ENCODE results near the gene RAB11FIP3. TPM values are rescaled to one million over a fixed set of nuclear protein-coding genes. Genes with fewer than 3 reads are reported as not detected.
A peak's percentile ranks its signal among the peaks of the same experiment; 100 is the strongest.

The RAB11FIP3 gene
- polyA plus RNA-seq, 1 experiment: 13.3 TPM

- H3K27me3 ChIP-seq (ENCODE audit: control insufficient read depth, insufficient read depth, low read length): no peaks in the 10 kb centered on the region
- DNase-seq (ENCODE audit: low read depth): no peak
- TF ChIP-seq, protein P1, sequence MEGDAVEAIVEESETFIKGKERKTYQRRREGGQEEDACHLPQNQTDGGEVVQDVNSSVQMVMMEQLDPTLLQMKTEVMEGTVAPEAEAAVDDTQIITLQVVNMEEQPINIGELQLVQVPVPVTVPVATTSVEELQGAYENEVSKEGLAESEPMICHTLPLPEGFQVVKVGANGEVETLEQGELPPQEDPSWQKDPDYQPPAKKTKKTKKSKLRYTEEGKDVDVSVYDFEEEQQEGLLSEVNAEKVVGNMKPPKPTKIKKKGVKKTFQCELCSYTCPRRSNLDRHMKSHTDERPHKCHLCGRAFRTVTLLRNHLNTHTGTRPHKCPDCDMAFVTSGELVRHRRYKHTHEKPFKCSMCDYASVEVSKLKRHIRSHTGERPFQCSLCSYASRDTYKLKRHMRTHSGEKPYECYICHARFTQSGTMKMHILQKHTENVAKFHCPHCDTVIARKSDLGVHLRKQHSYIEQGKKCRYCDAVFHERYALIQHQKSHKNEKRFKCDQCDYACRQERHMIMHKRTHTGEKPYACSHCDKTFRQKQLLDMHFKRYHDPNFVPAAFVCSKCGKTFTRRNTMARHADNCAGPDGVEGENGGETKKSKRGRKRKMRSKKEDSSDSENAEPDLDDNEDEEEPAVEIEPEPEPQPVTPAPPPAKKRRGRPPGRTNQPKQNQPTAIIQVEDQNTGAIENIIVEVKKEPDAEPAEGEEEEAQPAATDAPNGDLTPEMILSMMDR (IDR thresholded peaks at IDR 0.05; ENCODE audit: insufficient read depth, low read depth, low read length): no peak
- CTCF ChIA-PET: no interaction called here
- no peak overlapping the region for H3K4me3 ChIP-seq (ENCODE audit: low read depth, low read length)
- H3K36me3 ChIP-seq (ENCODE audit: control insufficient read depth, insufficient read depth, low read length): peaks cover 26% of the 10 kb centered on the region
- POLR2A ChIA-PET: no interaction called here
Observed at GRCh38 chr16:548586-548985, 123.1 kb downstream of the RAB11FIP3 start.

DNA sequence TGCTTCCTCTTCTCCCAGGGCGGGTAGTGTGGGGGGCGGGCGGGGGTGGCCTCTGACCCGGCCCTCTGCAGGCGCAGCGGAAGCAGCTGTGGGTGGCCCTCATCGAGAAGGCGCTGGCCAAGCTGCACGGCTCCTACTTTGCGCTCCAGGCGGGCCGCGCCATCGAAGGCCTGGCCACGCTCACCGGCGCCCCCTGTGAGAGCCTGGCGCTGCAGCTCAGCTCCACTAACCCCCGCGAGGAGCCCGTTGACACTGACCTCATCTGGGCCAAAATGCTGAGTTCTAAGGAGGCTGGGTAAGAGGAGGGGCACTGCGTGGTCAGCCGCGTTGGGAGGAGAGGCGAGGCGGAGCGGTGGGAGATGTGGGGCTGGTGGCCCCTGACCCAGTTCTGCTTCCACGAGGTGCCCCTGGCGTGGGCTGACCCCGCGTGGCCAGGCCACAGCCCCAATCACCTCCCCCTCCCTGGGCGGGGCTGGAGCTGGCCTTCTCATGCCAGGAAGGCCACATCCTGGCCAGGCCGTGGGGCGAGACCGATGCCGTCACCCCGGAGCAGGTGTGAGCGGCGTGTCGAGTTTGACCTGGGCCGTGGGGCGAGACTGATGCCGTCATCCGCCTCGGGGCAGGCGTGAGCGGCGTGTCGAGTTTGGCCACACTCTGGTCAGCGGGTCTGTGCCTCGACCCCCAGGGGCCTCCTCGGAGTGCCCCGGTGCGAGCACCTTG, 124.3 kb downstream of the RAB11FIP3 start:
- CTCF ChIA-PET: no interaction called here
- Histone ChIP-seq H3K4me3 (ENCODE audit: low read depth, low read length) (no peak overlapping the region), H3K36me3 (ENCODE audit: control insufficient read depth, insufficient read depth, low read length) (peaks cover 27% of the 10 kb centered on the region), H3K27me3 (ENCODE audit: control insufficient read depth, insufficient read depth, low read length) (no peaks in the 10 kb centered on the region)
- POLR2A ChIA-PET: no interaction called here
- TF ChIP-seq, protein P1 (IDR thresholded peaks at IDR 0.05; ENCODE audit: insufficient read depth, low read depth, low read length): peak; percentile 20; the same call in 1 of the 2 replicates
- DNase-seq (ENCODE audit: low read depth): no peak

DNA sequence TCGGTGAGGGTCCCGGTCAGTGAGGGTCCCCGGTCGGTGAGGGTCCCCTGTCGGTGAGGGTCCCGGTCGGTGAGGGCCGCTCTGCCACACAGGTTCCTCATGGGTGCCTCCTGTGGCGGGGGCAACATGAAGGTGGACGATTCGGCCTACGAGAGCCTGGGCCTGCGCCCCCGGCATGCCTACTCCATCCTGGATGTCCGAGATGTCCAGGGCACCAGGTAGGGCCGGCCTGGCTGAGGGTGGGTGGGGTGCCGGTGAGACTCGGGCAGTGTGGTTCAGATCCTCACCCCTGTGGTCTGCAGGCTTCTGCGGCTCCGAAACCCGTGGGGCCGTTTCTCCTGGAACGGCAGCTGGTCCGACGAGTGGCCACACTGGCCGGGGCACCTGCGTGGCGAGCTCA, 125.8 kb downstream of the RAB11FIP3 start:
- DNase-seq (ENCODE audit: low read depth): no peak
- POLR2A ChIA-PET: no interaction called here
- CTCF ChIA-PET: no interaction called here
- H3K4me3 ChIP-seq (ENCODE audit: low read depth, low read length): no peak overlapping the region
- H3K27me3 ChIP-seq (ENCODE audit: control insufficient read depth, insufficient read depth, low read length): no peaks in the 10 kb centered on the region
- H3K36me3 ChIP-seq (ENCODE audit: control insufficient read depth, insufficient read depth, low read length): peaks cover 27% of the 10 kb centered on the region
- TF ChIP-seq, protein P1 (IDR thresholded peaks at IDR 0.05; ENCODE audit: insufficient read depth, low read depth, low read length): no peak

DNA sequence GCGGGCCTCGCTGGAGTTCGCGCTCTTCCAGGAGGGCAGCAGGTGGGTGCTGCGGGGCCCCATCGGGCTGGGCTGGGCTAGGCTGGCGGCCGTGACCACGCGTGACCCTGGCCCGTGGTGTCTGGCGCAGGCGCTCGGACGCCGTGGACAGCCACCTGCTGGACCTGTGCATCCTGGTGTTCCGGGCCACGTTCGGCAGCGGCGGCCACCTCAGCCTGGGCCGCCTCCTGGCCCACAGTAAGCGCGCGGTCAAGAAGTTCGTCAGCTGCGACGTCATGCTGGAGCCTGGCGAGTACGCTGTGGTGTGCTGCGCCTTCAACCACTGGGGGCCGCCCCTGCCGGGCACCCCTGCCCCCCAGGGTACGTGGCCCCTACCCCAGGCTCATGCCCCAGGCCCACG, 126.7 kb downstream of the RAB11FIP3 start:
- TF ChIP-seq, protein P1 (IDR thresholded peaks at IDR 0.05; ENCODE audit: insufficient read depth, low read depth, low read length): no peak
- ChIA-PET CTCF (no interaction called here), POLR2A (no interaction called here)
- H3K36me3 ChIP-seq (ENCODE audit: control insufficient read depth, insufficient read depth, low read length): peaks cover 27% of the 10 kb centered on the region
- no peaks in the 10 kb centered on the region for H3K27me3 ChIP-seq (ENCODE audit: control insufficient read depth, insufficient read depth, low read length)
- no peak for DNase-seq (ENCODE audit: low read depth)
- H3K4me3 ChIP-seq (ENCODE audit: low read depth, low read length): no peak overlapping the region

GRCh38 chr16:553601-554296, 128.3 kb downstream of the RAB11FIP3 start:
- ChIA-PET POLR2A (no interaction called here), CTCF (interaction anchor here (0.9 kb wide), 1 partner anchor 155 kb away, joined by 3 read pairs; no protein-coding TSS in a partner anchor)
- H3K27me3 ChIP-seq (ENCODE audit: control insufficient read depth, insufficient read depth, low read length): no peaks in the 10 kb centered on the region
- no peak overlapping the region for H3K4me3 ChIP-seq (ENCODE audit: low read depth, low read length)
- H3K36me3 ChIP-seq (ENCODE audit: control insufficient read depth, insufficient read depth, low read length): peaks cover 21% of the 10 kb centered on the region
- TF ChIP-seq, protein P1 (IDR thresholded peaks at IDR 0.05; ENCODE audit: insufficient read depth, low read depth, low read length): no peak
- no peak for DNase-seq (ENCODE audit: low read depth)
